ENCODE data around the gene MINPP1. TPM values are rescaled to one million over a fixed set of nuclear protein-coding genes. Genes with fewer than 3 reads are reported as not detected.

The MINPP1 gene
- total RNA-seq, 1 experiment from 2014 or later, result 25.5 TPM

- TF ChIP-seq, protein P1, sequence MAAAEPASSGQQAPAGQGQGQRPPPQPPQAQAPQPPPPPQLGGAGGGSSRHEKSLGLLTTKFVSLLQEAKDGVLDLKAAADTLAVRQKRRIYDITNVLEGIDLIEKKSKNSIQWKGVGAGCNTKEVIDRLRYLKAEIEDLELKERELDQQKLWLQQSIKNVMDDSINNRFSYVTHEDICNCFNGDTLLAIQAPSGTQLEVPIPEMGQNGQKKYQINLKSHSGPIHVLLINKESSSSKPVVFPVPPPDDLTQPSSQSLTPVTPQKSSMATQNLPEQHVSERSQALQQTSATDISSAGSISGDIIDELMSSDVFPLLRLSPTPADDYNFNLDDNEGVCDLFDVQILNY (CRISPR knock-in tag; IDR thresholded peaks at IDR 0.05), result peak; percentile 83
- TF ChIP-seq CREM (CRISPR knock-in tag; IDR thresholded peaks at IDR 0.05), result peak; percentile 28; the same call in 1 of the 2 replicates
- TF ChIP-seq ARID4B (CRISPR knock-in tag; IDR thresholded peaks at IDR 0.05; ENCODE audit: borderline replicate concordance), result peak; percentile 88
- TF ChIP-seq IRF2 (CRISPR knock-in tag; IDR thresholded peaks at IDR 0.05; ENCODE audit: borderline replicate concordance, low read depth), result no peak
- no peak for TF ChIP-seq EMX1 (CRISPR knock-in tag; IDR thresholded peaks at IDR 0.05)
- no peak for TF ChIP-seq TEAD4 (CRISPR knock-in tag; IDR thresholded peaks at IDR 0.05)
- no peak for TF ChIP-seq ELF4 (CRISPR knock-in tag; IDR thresholded peaks at IDR 0.05; ENCODE audit: low read depth)
- peak; percentile 44; the same call in 1 of the 2 replicates for TF ChIP-seq SMAD3 (CRISPR knock-in tag; IDR thresholded peaks at IDR 0.05; ENCODE audit: borderline replicate concordance)
- 0 out of 2 replicates have a peak, but pooled peaks have one; percentile 78 for TF ChIP-seq ZNF138 (CRISPR knock-in tag; conservative IDR thresholded peaks at IDR 0.05)
- no peak for TF ChIP-seq GTF2I (CRISPR knock-in tag; conservative IDR thresholded peaks at IDR 0.05)
- TF ChIP-seq ZMAT4 (CRISPR knock-in tag; IDR thresholded peaks at IDR 0.05), result no peak
- TF ChIP-seq, protein P2, sequence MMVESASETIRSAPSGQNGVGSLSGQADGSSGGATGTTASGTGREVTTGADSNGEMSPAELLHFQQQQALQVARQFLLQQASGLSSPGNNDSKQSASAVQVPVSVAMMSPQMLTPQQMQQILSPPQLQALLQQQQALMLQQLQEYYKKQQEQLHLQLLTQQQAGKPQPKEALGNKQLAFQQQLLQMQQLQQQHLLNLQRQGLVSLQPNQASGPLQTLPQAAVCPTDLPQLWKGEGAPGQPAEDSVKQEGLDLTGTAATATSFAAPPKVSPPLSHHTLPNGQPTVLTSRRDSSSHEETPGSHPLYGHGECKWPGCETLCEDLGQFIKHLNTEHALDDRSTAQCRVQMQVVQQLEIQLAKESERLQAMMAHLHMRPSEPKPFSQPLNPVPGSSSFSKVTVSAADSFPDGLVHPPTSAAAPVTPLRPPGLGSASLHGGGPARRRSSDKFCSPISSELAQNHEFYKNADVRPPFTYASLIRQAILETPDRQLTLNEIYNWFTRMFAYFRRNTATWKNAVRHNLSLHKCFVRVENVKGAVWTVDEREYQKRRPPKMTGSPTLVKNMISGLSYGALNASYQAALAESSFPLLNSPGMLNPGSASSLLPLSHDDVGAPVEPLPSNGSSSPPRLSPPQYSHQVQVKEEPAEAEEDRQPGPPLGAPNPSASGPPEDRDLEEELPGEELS (CRISPR knock-in tag; IDR thresholded peaks at IDR 0.05), result 0 out of 2 replicates have a peak, but pooled peaks have one; percentile 8
- TF ChIP-seq, protein P3, sequence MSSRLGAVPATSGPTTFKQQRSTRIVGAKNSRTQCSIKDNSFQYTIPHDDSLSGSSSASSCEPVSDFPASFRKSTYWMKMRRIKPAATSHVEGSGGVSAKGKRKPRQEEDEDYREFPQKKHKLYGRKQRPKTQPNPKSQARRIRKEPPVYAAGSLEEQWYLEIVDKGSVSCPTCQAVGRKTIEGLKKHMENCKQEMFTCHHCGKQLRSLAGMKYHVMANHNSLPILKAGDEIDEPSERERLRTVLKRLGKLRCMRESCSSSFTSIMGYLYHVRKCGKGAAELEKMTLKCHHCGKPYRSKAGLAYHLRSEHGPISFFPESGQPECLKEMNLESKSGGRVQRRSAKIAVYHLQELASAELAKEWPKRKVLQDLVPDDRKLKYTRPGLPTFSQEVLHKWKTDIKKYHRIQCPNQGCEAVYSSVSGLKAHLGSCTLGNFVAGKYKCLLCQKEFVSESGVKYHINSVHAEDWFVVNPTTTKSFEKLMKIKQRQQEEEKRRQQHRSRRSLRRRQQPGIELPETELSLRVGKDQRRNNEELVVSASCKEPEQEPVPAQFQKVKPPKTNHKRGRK (CRISPR knock-in tag; IDR thresholded peaks at IDR 0.05; ENCODE audit: borderline replicate concordance), result no peak
- no peak for TF ChIP-seq SOX15 (CRISPR knock-in tag; IDR thresholded peaks at IDR 0.05)
- TF ChIP-seq ZNF423 (CRISPR knock-in tag; IDR thresholded peaks at IDR 0.05), result no peak
- TF ChIP-seq, protein P4, sequence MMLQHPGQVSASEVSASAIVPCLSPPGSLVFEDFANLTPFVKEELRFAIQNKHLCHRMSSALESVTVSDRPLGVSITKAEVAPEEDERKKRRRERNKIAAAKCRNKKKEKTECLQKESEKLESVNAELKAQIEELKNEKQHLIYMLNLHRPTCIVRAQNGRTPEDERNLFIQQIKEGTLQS (CRISPR knock-in tag; conservative IDR thresholded peaks at IDR 0.05), result no peak
- no peak for TF ChIP-seq PREB (CRISPR knock-in tag; IDR thresholded peaks at IDR 0.05; ENCODE audit: borderline replicate concordance)
- 0 out of 2 replicates have a peak, but pooled peaks have one; percentile 64 for TF ChIP-seq E2F1 (CRISPR knock-in tag; IDR thresholded peaks at IDR 0.05)
- no peak for TF ChIP-seq ETV6 (CRISPR knock-in tag; IDR thresholded peaks at IDR 0.05)
- peak; percentile 48; the same call in 1 of the 2 replicates for TF ChIP-seq CBFB (CRISPR knock-in tag; IDR thresholded peaks at IDR 0.05; ENCODE audit: low read depth)
- TF ChIP-seq, protein P5, sequence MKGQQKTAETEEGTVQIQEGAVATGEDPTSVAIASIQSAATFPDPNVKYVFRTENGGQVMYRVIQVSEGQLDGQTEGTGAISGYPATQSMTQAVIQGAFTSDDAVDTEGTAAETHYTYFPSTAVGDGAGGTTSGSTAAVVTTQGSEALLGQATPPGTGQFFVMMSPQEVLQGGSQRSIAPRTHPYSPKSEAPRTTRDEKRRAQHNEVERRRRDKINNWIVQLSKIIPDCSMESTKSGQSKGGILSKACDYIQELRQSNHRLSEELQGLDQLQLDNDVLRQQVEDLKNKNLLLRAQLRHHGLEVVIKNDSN (CRISPR knock-in tag; IDR thresholded peaks at IDR 0.05), result no peak
- TF ChIP-seq NFATC4 (CRISPR knock-in tag; IDR thresholded peaks at IDR 0.05), result no peak
- TF ChIP-seq, protein P6, sequence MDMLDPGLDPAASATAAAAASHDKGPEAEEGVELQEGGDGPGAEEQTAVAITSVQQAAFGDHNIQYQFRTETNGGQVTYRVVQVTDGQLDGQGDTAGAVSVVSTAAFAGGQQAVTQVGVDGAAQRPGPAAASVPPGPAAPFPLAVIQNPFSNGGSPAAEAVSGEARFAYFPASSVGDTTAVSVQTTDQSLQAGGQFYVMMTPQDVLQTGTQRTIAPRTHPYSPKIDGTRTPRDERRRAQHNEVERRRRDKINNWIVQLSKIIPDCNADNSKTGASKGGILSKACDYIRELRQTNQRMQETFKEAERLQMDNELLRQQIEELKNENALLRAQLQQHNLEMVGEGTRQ (CRISPR knock-in tag; IDR thresholded peaks at IDR 0.05), result no peak
Observed at GRCh38 chr10:87504640-87505365, at the start of gene MINPP1 (continued).

Data from WTC11 (cell line).